HEK293T (cell line): Measurements from ENCODE around the gene ZNF419.
"Not testable (repeated sequence)": the region's sequence is repeated elsewhere in the genome, so short reads cannot be mapped to it uniquely, and the experiment has no call there.

Source experiments
- CTCF ChIA-PET: fragments of 350-600 bp; formaldehyde crosslinking; extraction: SDS; loops from one replicate; lab custom pipeline; 2021; ENCODE audit warnings: antibody characterized with exemption, inconsistent platforms; lab: Yijun Ruan, JAX
- POLR2A ChIA-PET: fragments of 350-600 bp; formaldehyde crosslinking; extraction: SDS; loops from one replicate; lab custom pipeline; 2020; ENCODE audit warnings: antibody characterized with exemption, inconsistent platforms; lab: Yijun Ruan, JAX
- DNase-seq: peaks from one replicate; pipeline ENCODE4 v3.0.0; 2012; ENCODE audit warnings: mixed read lengths; ENCODE audit errors: extremely low spot score
- ARNT ChIP-seq: fragments of 450-650 bp; IDR thresholded peaks from 2 replicates; pipeline ENCODE4 v1.6.1; 2017; ENCODE audit warnings: mild to moderate bottlenecking
- BHLHE40 ChIP-seq: fragments of 450-650 bp; IDR thresholded peaks from 2 replicates; pipeline ENCODE4 v1.6.1; 2016; ENCODE audit warnings: mild to moderate bottlenecking, moderate library complexity, borderline replicate concordance
- CTBP1 ChIP-seq: fragments of 450-650 bp; IDR thresholded peaks from 2 replicates; pipeline ENCODE4 v1.6.1; 2016; ENCODE audit warnings: borderline replicate concordance
- ELF4 ChIP-seq: fragments of 450-650 bp; IDR thresholded peaks from 2 replicates; pipeline ENCODE4 v1.6.1; 2017; ENCODE audit warnings: antibody characterized with exemption
- FOXA1 ChIP-seq: fragments of 450-650 bp; IDR thresholded peaks from 2 replicates; pipeline ENCODE4 v1.6.1; 2016; ENCODE audit warnings: mild to moderate bottlenecking
- FOXK2 ChIP-seq: fragments of 450-650 bp; IDR thresholded peaks from 2 replicates; pipeline ENCODE4 v1.6.1; 2016; ENCODE audit warnings: mild to moderate bottlenecking
- FOXM1 ChIP-seq: fragments of 450-650 bp; IDR thresholded peaks from 2 replicates; pipeline ENCODE4 v1.6.1; 2017; ENCODE audit warnings: mild to moderate bottlenecking, borderline replicate concordance
- HDGF ChIP-seq: fragments of 450-650 bp; IDR thresholded peaks from 2 replicates; pipeline ENCODE4 v1.6.1; 2017; ENCODE audit warnings: antibody characterized with exemption, borderline replicate concordance
- L3MBTL2 ChIP-seq: fragments of 450-650 bp; conservative IDR thresholded peaks from 2 replicates; pipeline ENCODE4 v1.6.1; 2016; ENCODE audit warnings: mild to moderate bottlenecking
- LEF1 ChIP-seq: fragments of 450-650 bp; IDR thresholded peaks from 2 replicates; pipeline ENCODE4 v1.6.1; 2017; ENCODE audit warnings: mild to moderate bottlenecking, borderline replicate concordance
- NFRKB ChIP-seq: fragments of 450-650 bp; IDR thresholded peaks from 2 replicates; pipeline ENCODE4 v1.6.1; 2016; ENCODE audit warnings: mild to moderate bottlenecking, moderate library complexity
- SP1 ChIP-seq: fragments of 450-650 bp; IDR thresholded peaks from 2 replicates; pipeline ENCODE4 v1.6.1; 2017
- SUZ12 ChIP-seq: fragments of 450-650 bp; IDR thresholded peaks from 2 replicates; pipeline ENCODE4 v1.6.1; 2016; ENCODE audit warnings: mild to moderate bottlenecking
- TARDBP ChIP-seq: fragments of 450-650 bp; IDR thresholded peaks from 2 replicates; pipeline ENCODE4 v1.6.1; 2016
- ZNF384 ChIP-seq: fragments of 450-650 bp; IDR thresholded peaks from 2 replicates; pipeline ENCODE4 v1.6.1; 2016
- TF ChIP-seq, protein P1 (sequence below): fragments of 450-650 bp; IDR thresholded peaks from 2 replicates; pipeline ENCODE4 v1.6.1; 2016

ZNF419 gene

DNA sequence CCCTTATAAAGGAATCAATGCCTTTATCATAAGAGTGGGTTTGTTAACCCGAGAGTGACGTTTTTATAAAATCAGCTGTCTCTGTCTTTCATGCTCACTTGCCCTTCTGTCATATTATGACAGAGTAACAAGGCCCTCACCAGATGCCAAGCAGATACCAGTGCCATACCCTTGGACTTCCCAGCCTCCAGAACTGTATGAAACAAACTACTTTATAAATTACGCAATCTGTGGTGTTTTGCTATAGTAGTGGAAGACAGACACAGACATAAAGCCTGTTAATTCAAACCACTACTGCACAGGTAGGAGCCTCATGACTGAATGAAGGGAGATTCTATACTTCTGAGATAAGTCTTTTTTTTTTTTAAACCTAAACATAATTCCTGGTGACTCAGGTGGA, 35.2 kb upstream of the ZNF419 start:
- CTCF ChIA-PET, result no interaction called here
- TF ChIP-seq ELF4 (no peak), SUZ12 (no peak), BHLHE40 (no peak), TARDBP (no peak), FOXA1 (no peak), SP1 (no peak), ARNT (no peak), FOXK2 (no peak), HDGF (no peak), NFRKB (no peak), L3MBTL2 (no peak), ZNF384 (no peak)
- TF ChIP-seq, protein P1, sequence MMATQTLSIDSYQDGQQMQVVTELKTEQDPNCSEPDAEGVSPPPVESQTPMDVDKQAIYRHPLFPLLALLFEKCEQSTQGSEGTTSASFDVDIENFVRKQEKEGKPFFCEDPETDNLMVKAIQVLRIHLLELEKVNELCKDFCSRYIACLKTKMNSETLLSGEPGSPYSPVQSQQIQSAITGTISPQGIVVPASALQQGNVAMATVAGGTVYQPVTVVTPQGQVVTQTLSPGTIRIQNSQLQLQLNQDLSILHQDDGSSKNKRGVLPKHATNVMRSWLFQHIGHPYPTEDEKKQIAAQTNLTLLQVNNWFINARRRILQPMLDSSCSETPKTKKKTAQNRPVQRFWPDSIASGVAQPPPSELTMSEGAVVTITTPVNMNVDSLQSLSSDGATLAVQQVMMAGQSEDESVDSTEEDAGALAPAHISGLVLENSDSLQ, result no peak
- DNase-seq, result no peak
- POLR2A ChIA-PET, result no interaction called here

DNA sequence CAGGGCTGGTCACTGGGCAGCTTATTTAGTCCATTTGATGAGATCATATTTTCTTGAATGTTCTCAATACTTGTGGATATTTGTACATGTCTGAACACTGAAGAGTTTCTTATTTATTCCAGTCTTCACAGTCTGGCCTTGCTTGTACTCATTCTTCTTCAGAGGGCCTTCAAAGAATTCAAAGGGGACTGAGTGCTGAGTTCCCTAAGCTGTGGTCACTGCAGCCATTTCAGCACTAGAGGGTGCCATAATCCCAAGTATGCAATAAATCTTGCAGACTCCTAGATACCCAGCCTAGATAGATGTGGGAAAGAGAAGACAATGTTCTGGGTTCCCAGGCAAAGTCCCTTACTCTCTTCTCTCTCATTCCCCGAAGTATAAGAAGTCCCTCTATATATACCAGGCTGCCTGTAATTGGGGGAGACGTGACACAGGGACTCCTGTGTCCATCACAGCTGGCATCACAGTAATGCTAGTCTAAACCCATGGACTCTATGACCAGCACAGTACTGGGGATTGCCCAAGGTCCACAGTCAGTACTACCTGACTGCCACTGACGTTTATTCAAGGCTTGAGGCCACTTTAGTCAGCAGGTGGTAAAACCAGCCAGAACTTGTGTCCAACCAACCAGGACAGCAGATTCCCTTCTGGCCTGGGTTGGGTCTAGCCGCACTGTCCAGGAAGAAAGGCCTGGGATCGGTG, 21.7 kb upstream of the ZNF419 start:
- TF ChIP-seq LEF1, result no peak
- TF ChIP-seq, protein P1, result no peak
- TF ChIP-seq ARNT, result no peak
- TF ChIP-seq FOXM1, result no peak
- no peak for TF ChIP-seq FOXA1
- no peak for TF ChIP-seq TARDBP
- TF ChIP-seq SUZ12, result no peak
- no peak for TF ChIP-seq L3MBTL2
- DNase-seq, result peak; percentile 17
- ChIA-PET POLR2A (no interaction called here), CTCF (no interaction called here)

DNA sequence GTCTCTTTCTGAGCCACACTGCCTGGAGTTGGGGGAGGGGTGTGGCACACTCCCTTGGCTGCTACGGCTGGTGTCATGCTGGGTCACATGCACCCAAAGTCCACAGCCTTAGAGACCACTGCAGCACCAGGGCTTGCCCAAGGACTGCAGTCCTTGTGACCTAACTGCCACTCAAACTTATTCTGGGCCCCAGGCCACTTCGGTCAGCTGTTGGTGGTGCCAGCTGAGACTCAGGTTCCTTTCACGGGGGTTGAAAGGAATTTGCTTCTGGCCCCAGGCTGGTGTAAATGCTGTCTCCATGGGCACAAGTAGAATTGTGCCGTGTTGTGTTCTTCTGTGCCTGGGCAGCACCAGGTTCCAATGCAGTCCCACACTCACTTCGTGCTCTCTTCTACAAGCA, 21.1 kb upstream of the ZNF419 start:
- DNase-seq, result no peak
- POLR2A ChIA-PET, result no interaction called here
- CTCF ChIA-PET, result no interaction called here
- TF ChIP-seq CTBP1 (no peak), FOXM1 (no peak), FOXA1 (no peak), NFRKB (no peak), ZNF384 (no peak), LEF1 (no peak), SP1 (no peak), FOXK2 (no peak), TARDBP (no peak), SUZ12 (no peak), ELF4 (no peak), BHLHE40 (no peak), ARNT (no peak)
- TF ChIP-seq, protein P1, result no peak

DNA sequence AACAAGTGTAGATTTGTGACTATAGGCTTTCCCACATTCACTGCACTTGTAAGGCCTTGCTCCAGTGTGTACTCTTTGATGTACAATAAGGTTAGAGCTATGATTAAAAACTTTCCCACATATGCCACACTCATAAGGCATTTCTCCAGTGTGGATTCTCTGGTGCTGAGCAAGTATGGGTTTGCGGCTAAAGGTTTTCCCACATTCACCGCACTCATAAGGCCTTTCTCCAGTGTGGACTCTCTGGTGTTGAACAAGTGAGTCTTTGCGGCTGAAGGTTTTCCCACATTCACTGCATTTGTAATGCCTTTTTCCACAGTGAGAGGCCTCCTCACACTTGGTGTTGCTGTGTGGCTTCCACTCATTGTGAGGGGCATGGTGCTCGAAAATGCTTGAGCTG, 13.9 kb upstream of the ZNF419 start:
- POLR2A ChIA-PET, result no interaction called here
- CTCF ChIA-PET, result no interaction called here
- no peak for TF ChIP-seq ARNT
- TF ChIP-seq NFRKB, result no peak
- TF ChIP-seq L3MBTL2, result no peak
- no peak for TF ChIP-seq CTBP1
- no peak for TF ChIP-seq TARDBP
- TF ChIP-seq FOXA1, result no peak
- TF ChIP-seq SP1, result no peak
- TF ChIP-seq, protein P1, result no peak
- no peak for TF ChIP-seq ZNF384
- TF ChIP-seq SUZ12, result no peak
- no peak for DNase-seq

DNA sequence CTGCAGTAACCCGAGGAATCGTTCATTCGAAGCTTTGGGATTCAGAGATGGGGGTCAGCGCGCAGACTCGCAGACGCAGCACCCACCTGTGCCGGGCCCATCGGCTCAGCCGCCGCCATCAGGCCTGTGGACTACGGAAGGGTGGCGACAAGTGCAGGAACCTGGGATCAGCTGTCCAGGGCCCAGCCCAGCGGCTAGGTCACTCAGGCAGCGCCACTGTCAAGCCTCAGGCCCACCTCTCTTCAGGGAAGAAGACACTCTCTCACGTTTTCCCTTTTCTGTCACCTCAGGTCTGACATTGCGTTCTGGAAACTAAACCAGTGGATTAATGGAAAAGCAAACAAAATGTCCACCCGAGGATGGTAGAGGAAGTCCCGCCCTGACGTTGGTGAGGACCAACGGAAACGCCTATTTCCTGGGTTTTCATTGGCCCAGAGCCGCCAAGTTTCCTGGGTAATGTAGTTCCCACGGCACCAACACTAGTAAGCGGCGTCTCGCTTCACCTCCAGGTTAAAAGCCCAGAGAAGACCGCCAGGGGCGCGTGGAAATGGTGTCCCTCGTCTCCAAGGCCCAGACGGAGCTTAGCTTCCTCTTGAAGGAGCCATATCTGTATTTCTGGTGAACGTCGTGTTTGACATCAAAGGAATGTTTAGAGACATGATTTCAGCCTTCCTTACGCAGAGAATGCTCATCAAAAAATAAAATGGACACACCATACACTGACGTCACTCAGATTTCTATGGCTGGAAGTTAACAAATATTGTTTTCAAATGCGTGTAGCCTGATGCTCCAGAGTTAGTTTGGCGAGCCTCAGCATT, 10.2 kb upstream of the ZNF419 start, which contains the start of gene ZNF772:
TSS of gene ZNF772 (minus strand) at position 376 of the 818 bp plus-strand sequence. CDS start at position 119, 257 bp downstream.
- TF ChIP-seq L3MBTL2, result peak; percentile 55
- no peak for TF ChIP-seq CTBP1
- ChIA-PET POLR2A (no interaction called here), CTCF (interaction anchor here (0.6 kb wide), 1 partner anchor 20 kb away, joined by 3 read pairs; no protein-coding TSS in a partner anchor)
- peak; percentile 85 for DNase-seq

DNA sequence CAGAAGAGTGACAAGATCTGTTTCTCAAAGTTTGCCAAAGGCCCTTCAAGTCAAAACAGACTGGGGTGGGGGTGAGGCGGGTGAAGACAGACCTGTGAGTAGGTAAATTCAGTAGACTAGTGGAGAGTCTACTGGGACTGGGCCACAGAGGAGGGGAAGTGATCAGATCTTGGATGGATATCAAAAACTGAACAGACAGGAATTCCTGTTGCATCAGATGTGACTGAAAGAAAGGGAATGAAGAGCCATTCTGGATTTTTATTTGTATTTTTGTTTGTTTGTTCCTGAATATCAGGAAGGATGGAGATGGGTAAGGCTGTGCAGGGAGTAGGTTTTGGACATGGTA, 722 bp downstream of the ZNF419 start:
- POLR2A ChIA-PET, result interaction anchor here (1.3 kb wide), 1 partner anchor 11 kb away, joined by 3 read pairs; the partner anchor contains the start of gene ZNF773
- DNase-seq, CTCF ChIA-PET: not testable (repeated sequence)
